ENCODE measurements around the gene GLT8D2.
"Not testable (repeated sequence)": the region's sequence is repeated elsewhere in the genome, so short reads cannot be mapped to it uniquely, and the experiment has no call there.

The GLT8D2 gene

DNA sequence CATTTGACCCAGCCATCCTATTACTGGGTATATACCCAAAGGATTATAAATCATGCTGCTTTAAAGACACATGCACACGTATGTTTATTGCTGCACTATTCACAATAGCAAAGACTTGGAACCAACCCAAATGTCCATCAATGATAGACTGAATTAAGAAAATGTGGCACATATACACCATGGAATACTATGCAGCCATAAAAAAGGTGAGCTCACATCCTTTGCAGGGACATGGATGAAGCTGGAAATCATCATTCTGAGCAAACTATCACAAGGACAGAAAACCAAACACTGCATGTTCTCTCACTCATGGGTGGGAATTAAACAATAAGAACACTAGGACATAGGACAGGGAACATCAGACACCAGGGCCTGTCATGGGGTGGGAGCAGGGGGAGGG, 10.2 kb downstream of the GLT8D2 start:
- not testable (repeated sequence) for H3K23ac ChIP-seq (ENCODE audit: low read depth, low read length, poor library complexity); DNase-seq (ENCODE audit: low spot score); H3K27ac ChIP-seq (replicated peaks; ENCODE audit: low read length); H2AFZ ChIP-seq (ENCODE audit: low read length); H3K18ac ChIP-seq (ENCODE audit: low read length); H2BK15ac ChIP-seq (ENCODE audit: low read length); H2BK120ac ChIP-seq (ENCODE audit: low read depth, low read length); H3K79me1 ChIP-seq (ENCODE audit: low read depth, low read length); H3K9ac ChIP-seq (ENCODE audit: low read depth, low read length, poor library complexity); H2AK5ac ChIP-seq (ENCODE audit: low read depth, low read length); H3K4me3 ChIP-seq (ENCODE audit: low read length in 2 of 2); H3K14ac ChIP-seq (ENCODE audit: low read length); H2BK12ac ChIP-seq (ENCODE audit: low read length); H2BK5ac ChIP-seq (ENCODE audit: low read length); H3K4ac ChIP-seq (ENCODE audit: low read length); H3K4me2 ChIP-seq (ENCODE audit: insufficient read depth, low read length, poor library complexity, severe bottlenecking); H3K4me1 ChIP-seq (ENCODE audit: control insufficient read depth in 2 of 2, insufficient read depth in 1 of 2, low read depth in 1 of 2, low read length in 2 of 2); H4K91ac ChIP-seq (ENCODE audit: low read depth, low read length, poor library complexity); H4K8ac ChIP-seq (ENCODE audit: low read depth, low read length); H3K36me3 ChIP-seq (replicated peaks in 1 of 2; ENCODE audit: control insufficient read depth in 2 of 2, insufficient read depth in 2 of 2, low read length in 2 of 2); H3K9me3 ChIP-seq (replicated peaks in 1 of 2; ENCODE audit: control insufficient read depth in 2 of 2, insufficient read depth in 1 of 2, low read depth in 1 of 2, low read length in 2 of 2)
- peaks cover 0 to 13% (median 0%) of the 10 kb centered on the region in 3 experiments for H3K27me3 ChIP-seq (ENCODE audit: control insufficient read depth in 3 of 3, insufficient read depth in 3 of 3, low read depth in 1 of 3, low read length in 3 of 3)
- no CpG with 5 or more reads among the region's 1 CpG for WGBS, 2 donors (ENCODE audit: extremely low coverage in 2 of 2, insufficient read length in 2 of 2, insufficient replicate concordance in 1 of 2)

DNA sequence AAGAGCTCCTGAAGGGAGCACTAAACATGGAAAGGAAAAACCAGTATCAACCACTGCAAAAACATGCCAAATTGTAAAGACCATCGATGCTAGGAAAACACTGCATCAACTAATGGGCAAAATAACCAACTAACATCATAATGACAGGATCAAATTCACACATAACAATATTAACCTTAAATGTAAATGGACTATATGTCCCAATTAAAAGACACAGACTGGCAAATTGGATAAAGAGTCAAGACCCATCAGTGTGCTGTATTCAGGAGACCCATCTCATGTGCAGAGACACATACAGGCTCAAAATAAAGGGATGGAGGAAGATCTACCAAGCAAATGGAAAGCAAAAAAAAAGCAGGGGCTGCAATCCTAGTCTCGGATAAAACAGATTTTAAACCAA, 13.8 kb downstream of the GLT8D2 start:
- H3K18ac ChIP-seq (ENCODE audit: low read length); H2AK5ac ChIP-seq (ENCODE audit: low read depth, low read length); H3K23ac ChIP-seq (ENCODE audit: low read depth, low read length, poor library complexity); H2BK120ac ChIP-seq (ENCODE audit: low read depth, low read length); H2BK12ac ChIP-seq (ENCODE audit: low read length); H3K36me3 ChIP-seq (replicated peaks in 1 of 2; ENCODE audit: control insufficient read depth in 2 of 2, insufficient read depth in 2 of 2, low read length in 2 of 2); H3K9ac ChIP-seq (ENCODE audit: low read depth, low read length, poor library complexity); H3K4me2 ChIP-seq (ENCODE audit: insufficient read depth, low read length, poor library complexity, severe bottlenecking); H4K8ac ChIP-seq (ENCODE audit: low read depth, low read length); H3K14ac ChIP-seq (ENCODE audit: low read length); DNase-seq (ENCODE audit: low spot score); H2BK15ac ChIP-seq (ENCODE audit: low read length); H3K9me3 ChIP-seq (replicated peaks in 1 of 2; ENCODE audit: control insufficient read depth in 2 of 2, insufficient read depth in 1 of 2, low read depth in 1 of 2, low read length in 2 of 2); H3K27ac ChIP-seq (replicated peaks; ENCODE audit: low read length); H2BK5ac ChIP-seq (ENCODE audit: low read length); H2AFZ ChIP-seq (ENCODE audit: low read length); H3K4ac ChIP-seq (ENCODE audit: low read length); H4K91ac ChIP-seq (ENCODE audit: low read depth, low read length, poor library complexity); H3K4me1 ChIP-seq (ENCODE audit: control insufficient read depth in 2 of 2, insufficient read depth in 1 of 2, low read depth in 1 of 2, low read length in 2 of 2); H3K27me3 ChIP-seq (ENCODE audit: control insufficient read depth in 3 of 3, insufficient read depth in 3 of 3, low read depth in 1 of 3, low read length in 3 of 3); H3K79me1 ChIP-seq (ENCODE audit: low read depth, low read length); H3K4me3 ChIP-seq (ENCODE audit: low read length in 2 of 2): not testable (repeated sequence)
- whole genome bisulfite sequencing, 2 donors (ENCODE audit: extremely low coverage in 2 of 2, insufficient read length in 2 of 2, insufficient replicate concordance in 1 of 2): no CpG with 5 or more reads among the region's 2 CpGs

DNA sequence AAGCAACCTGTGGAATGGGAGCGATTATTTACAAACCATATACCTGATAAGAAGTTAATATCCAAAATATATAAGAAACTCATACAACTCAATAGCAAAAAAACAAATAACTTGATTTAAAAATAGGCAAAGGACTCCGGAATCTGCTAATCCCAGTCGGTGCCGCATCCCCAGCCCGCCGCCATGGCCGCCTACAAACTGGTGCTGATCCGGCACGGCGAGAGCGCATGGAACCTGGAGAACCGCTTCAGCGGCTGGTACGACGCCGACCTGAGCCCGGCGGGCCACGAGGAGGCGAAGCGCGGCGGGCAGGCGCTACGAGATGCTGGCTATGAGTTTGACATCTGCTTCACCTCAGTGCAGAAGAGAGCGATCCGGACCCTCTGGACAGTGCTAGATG, 19.4 kb downstream of the GLT8D2 start:
- not testable (repeated sequence) for H2BK12ac ChIP-seq (ENCODE audit: low read length); H3K9ac ChIP-seq (ENCODE audit: low read depth, low read length, poor library complexity); H2BK5ac ChIP-seq (ENCODE audit: low read length); H4K8ac ChIP-seq (ENCODE audit: low read depth, low read length); H3K27ac ChIP-seq (replicated peaks; ENCODE audit: low read length); H3K18ac ChIP-seq (ENCODE audit: low read length); H3K4ac ChIP-seq (ENCODE audit: low read length); H3K9me3 ChIP-seq (replicated peaks in 1 of 2; ENCODE audit: control insufficient read depth in 2 of 2, insufficient read depth in 1 of 2, low read depth in 1 of 2, low read length in 2 of 2); H2BK120ac ChIP-seq (ENCODE audit: low read depth, low read length); H3K23ac ChIP-seq (ENCODE audit: low read depth, low read length, poor library complexity); H2AFZ ChIP-seq (ENCODE audit: low read length); DNase-seq (ENCODE audit: low spot score); H4K91ac ChIP-seq (ENCODE audit: low read depth, low read length, poor library complexity); H2BK15ac ChIP-seq (ENCODE audit: low read length); H3K36me3 ChIP-seq (replicated peaks in 1 of 2; ENCODE audit: control insufficient read depth in 2 of 2, insufficient read depth in 2 of 2, low read length in 2 of 2); H3K4me3 ChIP-seq (ENCODE audit: low read length in 2 of 2); H3K14ac ChIP-seq (ENCODE audit: low read length); H3K27me3 ChIP-seq (ENCODE audit: control insufficient read depth in 3 of 3, insufficient read depth in 3 of 3, low read depth in 1 of 3, low read length in 3 of 3); H3K4me1 ChIP-seq (ENCODE audit: control insufficient read depth in 2 of 2, insufficient read depth in 1 of 2, low read depth in 1 of 2, low read length in 2 of 2); H3K4me2 ChIP-seq (ENCODE audit: insufficient read depth, low read length, poor library complexity, severe bottlenecking); H2AK5ac ChIP-seq (ENCODE audit: low read depth, low read length); H3K79me1 ChIP-seq (ENCODE audit: low read depth, low read length)
- WGBS, 2 donors (ENCODE audit: extremely low coverage in 2 of 2, insufficient read length in 2 of 2, insufficient replicate concordance in 1 of 2): no CpG with 5 or more reads among the region's 27 CpGs

DNA sequence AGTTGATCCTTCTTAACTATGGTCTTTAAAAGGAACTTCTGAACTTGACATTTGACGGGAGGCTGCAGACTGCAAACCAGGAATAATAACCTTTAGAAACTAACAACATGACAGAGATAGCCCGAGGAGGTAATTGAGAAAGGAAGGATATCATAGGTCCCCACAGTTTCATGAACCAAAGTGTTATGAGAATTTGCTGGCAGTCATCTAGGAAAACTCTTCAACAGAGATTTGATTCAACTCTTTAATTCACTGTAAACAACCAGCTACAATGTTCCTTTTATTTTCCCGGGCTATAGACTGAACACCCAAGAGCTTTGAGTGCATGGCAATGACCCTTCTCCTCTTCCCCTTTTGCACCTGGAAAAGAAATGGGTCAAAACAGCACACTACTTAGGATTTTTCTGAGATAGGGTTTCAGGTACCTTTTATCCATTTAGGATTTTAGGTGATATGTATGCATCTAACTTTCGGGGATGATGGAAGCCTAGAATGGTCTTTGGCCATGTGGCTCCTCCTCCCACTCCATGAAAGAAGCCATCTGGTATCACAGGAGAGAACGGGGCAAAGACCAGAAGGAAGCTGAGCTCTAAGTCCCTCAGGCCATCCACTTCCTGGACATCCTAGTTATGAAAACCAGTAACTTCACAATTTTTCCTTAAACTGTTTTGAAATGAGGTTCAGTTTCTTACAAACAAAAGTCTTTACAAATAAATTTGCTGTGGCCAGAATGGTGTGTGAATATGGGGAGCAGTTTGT, 23.0 kb downstream of the GLT8D2 start:
- Histone ChIP-seq H2AK5ac (ENCODE audit: low read depth, low read length) (no peak overlapping the region), H2AFZ (ENCODE audit: low read length) (no peak overlapping the region), H3K9ac (ENCODE audit: low read depth, low read length, poor library complexity) (no peak overlapping the region), H3K14ac (ENCODE audit: low read length) (no peak overlapping the region), H3K36me3 (replicated peaks in 1 of 2; ENCODE audit: control insufficient read depth in 2 of 2, insufficient read depth in 2 of 2, low read length in 2 of 2) (no peaks in the 10 kb centered on the region), H3K4ac (ENCODE audit: low read length) (no peak overlapping the region), H3K4me3 (ENCODE audit: low read length in 2 of 2) (no peak overlapping the region), H3K4me1 (ENCODE audit: control insufficient read depth in 2 of 2, insufficient read depth in 1 of 2, low read depth in 1 of 2, low read length in 2 of 2) (no peaks in the 10 kb centered on the region), H3K27ac (replicated peaks; ENCODE audit: low read length) (no peak overlapping the region), H2BK12ac (ENCODE audit: low read length) (no peak overlapping the region), H3K79me1 (ENCODE audit: low read depth, low read length) (no peaks in the 10 kb centered on the region), H2BK15ac (ENCODE audit: low read length) (no peak overlapping the region), H3K9me3 (replicated peaks in 1 of 2; ENCODE audit: control insufficient read depth in 2 of 2, insufficient read depth in 1 of 2, low read depth in 1 of 2, low read length in 2 of 2) (peaks cover 0 to 6% of the 10 kb centered on the region in 2 donors), H3K18ac (ENCODE audit: low read length) (no peak overlapping the region), H3K4me2 (ENCODE audit: insufficient read depth, low read length, poor library complexity, severe bottlenecking) (no peak overlapping the region), H4K91ac (ENCODE audit: low read depth, low read length, poor library complexity) (no peak overlapping the region), H2BK120ac (ENCODE audit: low read depth, low read length) (no peak overlapping the region), H3K27me3 (ENCODE audit: control insufficient read depth in 3 of 3, insufficient read depth in 3 of 3, low read depth in 1 of 3, low read length in 3 of 3) (peaks cover 0 to 9% (median 0%) of the 10 kb centered on the region in 3 experiments), H3K23ac (ENCODE audit: low read depth, low read length, poor library complexity) (no peak overlapping the region), H2BK5ac (ENCODE audit: low read length) (no peak overlapping the region), H4K8ac (ENCODE audit: low read depth, low read length) (no peak overlapping the region)
- DNase-seq (ENCODE audit: low spot score): no peak
- WGBS, 2 donors (ENCODE audit: extremely low coverage in 2 of 2, insufficient read length in 2 of 2, insufficient replicate concordance in 1 of 2): no CpG with 5 or more reads among the region's 5 CpGs
